PC-3 (cell line): Measurements from ENCODE around the gene SLC30A3.

ENCODE experiments used
- EZH2 ChIP-seq: fragments of 300-600 bp; sonication (generic); IDR thresholded peaks from one replicate; pipeline ENCODE4 v1.6.1; 2017; ENCODE audit warnings: antibody characterized with exemption, mild to moderate bottlenecking, low read length; ENCODE audit not compliant: unreplicated experiment
- EZH2phosphoT487 ChIP-seq: fragments of 300-600 bp; sonication (generic); IDR thresholded peaks from 2 replicates; pipeline ENCODE4 v1.6.1; 2018; ENCODE audit warnings: mild to moderate bottlenecking, antibody characterized with exemption, low read length, borderline replicate concordance
- TF ChIP-seq, protein P1 (sequence below): fragments of 300-600 bp; sonication (generic); conservative IDR thresholded peaks from 2 replicates; pipeline ENCODE4 v1.5.1; 2017; ENCODE audit warnings: antibody characterized with exemption, low read depth, mild to moderate bottlenecking, low read length

DNA sequence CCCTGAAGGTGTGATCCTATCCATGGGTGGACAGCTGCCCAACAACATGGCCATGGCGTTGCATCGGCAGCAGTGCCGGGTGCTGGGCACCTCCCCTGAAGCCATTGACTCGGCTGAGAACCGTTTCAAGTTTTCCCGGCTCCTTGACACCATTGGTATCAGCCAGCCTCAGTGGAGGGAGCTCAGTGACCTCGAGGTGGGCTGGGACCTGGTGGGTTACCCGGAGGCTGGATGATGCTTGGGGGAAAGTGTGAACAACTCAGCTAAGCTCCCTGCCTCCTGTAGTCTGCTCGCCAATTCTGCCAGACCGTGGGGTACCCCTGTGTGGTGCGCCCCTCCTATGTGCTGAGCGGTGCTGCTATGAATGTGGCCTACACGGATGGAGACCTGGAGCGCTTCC lies 29.5 kb downstream of the SLC30A3 start:
- no peak for TF ChIP-seq EZH2
- TF ChIP-seq, protein P1, sequence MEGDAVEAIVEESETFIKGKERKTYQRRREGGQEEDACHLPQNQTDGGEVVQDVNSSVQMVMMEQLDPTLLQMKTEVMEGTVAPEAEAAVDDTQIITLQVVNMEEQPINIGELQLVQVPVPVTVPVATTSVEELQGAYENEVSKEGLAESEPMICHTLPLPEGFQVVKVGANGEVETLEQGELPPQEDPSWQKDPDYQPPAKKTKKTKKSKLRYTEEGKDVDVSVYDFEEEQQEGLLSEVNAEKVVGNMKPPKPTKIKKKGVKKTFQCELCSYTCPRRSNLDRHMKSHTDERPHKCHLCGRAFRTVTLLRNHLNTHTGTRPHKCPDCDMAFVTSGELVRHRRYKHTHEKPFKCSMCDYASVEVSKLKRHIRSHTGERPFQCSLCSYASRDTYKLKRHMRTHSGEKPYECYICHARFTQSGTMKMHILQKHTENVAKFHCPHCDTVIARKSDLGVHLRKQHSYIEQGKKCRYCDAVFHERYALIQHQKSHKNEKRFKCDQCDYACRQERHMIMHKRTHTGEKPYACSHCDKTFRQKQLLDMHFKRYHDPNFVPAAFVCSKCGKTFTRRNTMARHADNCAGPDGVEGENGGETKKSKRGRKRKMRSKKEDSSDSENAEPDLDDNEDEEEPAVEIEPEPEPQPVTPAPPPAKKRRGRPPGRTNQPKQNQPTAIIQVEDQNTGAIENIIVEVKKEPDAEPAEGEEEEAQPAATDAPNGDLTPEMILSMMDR: no peak
- TF ChIP-seq EZH2phosphoT487: no peak
